BE2C (cell line): ENCODE results near the gene USH1C.

Source experiments
- DNase-seq: peaks from one replicate; pipeline ENCODE4 v3.0.0-alpha.2; 2020
- H3K27me3 ChIP-seq: fragments of 250-450 bp; sonication (Bioruptor Pico); 2 replicates; pipeline ENCODE4 v1.5.1; 2020; ENCODE audit warnings: mild to moderate bottlenecking
- H3K36me3 ChIP-seq: fragments of 250-450 bp; sonication (Bioruptor Pico); 2 replicates; pipeline ENCODE4 v1.5.1; 2020; ENCODE audit warnings: mild to moderate bottlenecking
- H3K4me1 ChIP-seq: fragments of 250-450 bp; sonication (Bioruptor Pico); 2 replicates; pipeline ENCODE4 v1.5.1; 2020
- H3K4me3 ChIP-seq: 2 replicates; pipeline ENCODE4 v1.5.1; 2011; ENCODE audit warnings: low read depth, low read length
- H3K9me3 ChIP-seq: fragments of 250-450 bp; sonication (Bioruptor Pico); 2 replicates; pipeline ENCODE4 v1.5.1; 2020
- TF ChIP-seq, protein P1 (sequence below): IDR thresholded peaks from 2 replicates; pipeline ENCODE4 v1.5.1; 2012; ENCODE audit warnings: mild to moderate bottlenecking, low read depth, low read length

USH1C gene

GRCh38 chr11:17494019-17494418 lies 50.2 kb downstream of the USH1C start:
- Histone ChIP-seq H3K4me1 (no peaks in the 10 kb centered on the region), H3K9me3 (no peaks in the 10 kb centered on the region), H3K4me3 (no peak overlapping the region), H3K27me3 (no peaks in the 10 kb centered on the region), H3K36me3 (no peaks in the 10 kb centered on the region)
- TF ChIP-seq, protein P1, sequence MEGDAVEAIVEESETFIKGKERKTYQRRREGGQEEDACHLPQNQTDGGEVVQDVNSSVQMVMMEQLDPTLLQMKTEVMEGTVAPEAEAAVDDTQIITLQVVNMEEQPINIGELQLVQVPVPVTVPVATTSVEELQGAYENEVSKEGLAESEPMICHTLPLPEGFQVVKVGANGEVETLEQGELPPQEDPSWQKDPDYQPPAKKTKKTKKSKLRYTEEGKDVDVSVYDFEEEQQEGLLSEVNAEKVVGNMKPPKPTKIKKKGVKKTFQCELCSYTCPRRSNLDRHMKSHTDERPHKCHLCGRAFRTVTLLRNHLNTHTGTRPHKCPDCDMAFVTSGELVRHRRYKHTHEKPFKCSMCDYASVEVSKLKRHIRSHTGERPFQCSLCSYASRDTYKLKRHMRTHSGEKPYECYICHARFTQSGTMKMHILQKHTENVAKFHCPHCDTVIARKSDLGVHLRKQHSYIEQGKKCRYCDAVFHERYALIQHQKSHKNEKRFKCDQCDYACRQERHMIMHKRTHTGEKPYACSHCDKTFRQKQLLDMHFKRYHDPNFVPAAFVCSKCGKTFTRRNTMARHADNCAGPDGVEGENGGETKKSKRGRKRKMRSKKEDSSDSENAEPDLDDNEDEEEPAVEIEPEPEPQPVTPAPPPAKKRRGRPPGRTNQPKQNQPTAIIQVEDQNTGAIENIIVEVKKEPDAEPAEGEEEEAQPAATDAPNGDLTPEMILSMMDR: no peak
- no peak for DNase-seq

GRCh38 chr11:17490938-17491337 lies 53.3 kb downstream of the USH1C start:
- no peaks in the 10 kb centered on the region for H3K9me3 ChIP-seq
- no peak for DNase-seq
- no peak overlapping the region for H3K4me3 ChIP-seq
- TF ChIP-seq, protein P1: no peak
- no peaks in the 10 kb centered on the region for H3K36me3 ChIP-seq
- no peaks in the 10 kb centered on the region for H3K27me3 ChIP-seq
- H3K4me1 ChIP-seq: no peaks in the 10 kb centered on the region

- no peak for DNase-seq
- H3K4me3 ChIP-seq: no peak overlapping the region
- H3K9me3 ChIP-seq: no peaks in the 10 kb centered on the region
- TF ChIP-seq, protein P1: no peak
- no peaks in the 10 kb centered on the region for H3K4me1 ChIP-seq
- H3K36me3 ChIP-seq: no peaks in the 10 kb centered on the region
- no peaks in the 10 kb centered on the region for H3K27me3 ChIP-seq
Measured at GRCh38 chr11:17490232-17490631, 54.0 kb downstream of the USH1C start.

- Histone ChIP-seq H3K27me3 (no peaks in the 10 kb centered on the region), H3K36me3 (no peaks in the 10 kb centered on the region), H3K4me1 (no peaks in the 10 kb centered on the region), H3K4me3 (no peak overlapping the region), H3K9me3 (no peaks in the 10 kb centered on the region)
- no peak for DNase-seq
- TF ChIP-seq, protein P1: no peak
Measured at GRCh38 chr11:17489751-17490150, 54.5 kb downstream of the USH1C start.

DNA sequence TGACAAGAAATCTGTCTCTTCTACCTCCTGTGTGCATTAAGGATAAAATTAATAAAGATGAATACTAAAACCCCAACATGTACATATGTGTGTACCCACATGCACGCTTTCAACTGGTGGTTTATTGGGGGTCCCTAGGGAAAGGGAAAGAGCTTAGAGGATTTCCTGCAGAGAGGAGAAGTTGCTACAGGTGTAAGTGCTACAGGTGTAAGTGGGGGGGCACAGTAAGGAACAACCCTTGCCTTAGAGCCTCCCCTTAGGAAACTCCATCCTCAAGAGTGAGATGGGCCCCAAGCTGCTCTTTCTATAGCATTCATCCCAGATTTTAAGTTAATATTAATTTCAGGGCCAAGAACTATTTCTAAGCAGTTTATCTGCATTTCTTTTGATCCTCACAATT lies 55.7 kb downstream of the USH1C start:
- no peaks in the 10 kb centered on the region for H3K4me1 ChIP-seq
- no peak overlapping the region for H3K4me3 ChIP-seq
- no peaks in the 10 kb centered on the region for H3K27me3 ChIP-seq
- DNase-seq: no peak
- TF ChIP-seq, protein P1: no peak
- H3K9me3 ChIP-seq: no peaks in the 10 kb centered on the region
- no peaks in the 10 kb centered on the region for H3K36me3 ChIP-seq

- Histone ChIP-seq H3K9me3 (no peaks in the 10 kb centered on the region), H3K36me3 (no peaks in the 10 kb centered on the region), H3K4me3 (no peak overlapping the region), H3K4me1 (no peaks in the 10 kb centered on the region), H3K27me3 (no peaks in the 10 kb centered on the region)
- no peak for DNase-seq
- TF ChIP-seq, protein P1: no peak
Measured at GRCh38 chr11:17486646-17487045, 57.6 kb downstream of the USH1C start.
